Occipital lobe (tissue), 2 donors: Measurements from ENCODE around the gene KIAA1191. TPM values are rescaled to one million over a fixed set of nuclear protein-coding genes. Genes with fewer than 3 reads are reported as not detected.
A peak's percentile ranks its signal among the peaks of the same experiment; 100 is the strongest.

Experiments
- DNase-seq: peaks from one replicate; lab custom pipeline; 2025; lab: John Stamatoyannopoulos, UW
- total RNA-seq: library from RNA; depleted of rRNA; stranded (reverse); fragments of >200 nt; gene quantifications from one replicate; pipeline ENCODE4 v1.2.3, GENCODE V29; 2014

Gene KIAA1191
- total RNA-seq, 1 donor from 2014 or later: 97.3 TPM

- DNase-seq: no peak
These were observed 27.9 kb upstream of the KIAA1191 start for GRCh38 chr5:176389135-176390123.

DNA sequence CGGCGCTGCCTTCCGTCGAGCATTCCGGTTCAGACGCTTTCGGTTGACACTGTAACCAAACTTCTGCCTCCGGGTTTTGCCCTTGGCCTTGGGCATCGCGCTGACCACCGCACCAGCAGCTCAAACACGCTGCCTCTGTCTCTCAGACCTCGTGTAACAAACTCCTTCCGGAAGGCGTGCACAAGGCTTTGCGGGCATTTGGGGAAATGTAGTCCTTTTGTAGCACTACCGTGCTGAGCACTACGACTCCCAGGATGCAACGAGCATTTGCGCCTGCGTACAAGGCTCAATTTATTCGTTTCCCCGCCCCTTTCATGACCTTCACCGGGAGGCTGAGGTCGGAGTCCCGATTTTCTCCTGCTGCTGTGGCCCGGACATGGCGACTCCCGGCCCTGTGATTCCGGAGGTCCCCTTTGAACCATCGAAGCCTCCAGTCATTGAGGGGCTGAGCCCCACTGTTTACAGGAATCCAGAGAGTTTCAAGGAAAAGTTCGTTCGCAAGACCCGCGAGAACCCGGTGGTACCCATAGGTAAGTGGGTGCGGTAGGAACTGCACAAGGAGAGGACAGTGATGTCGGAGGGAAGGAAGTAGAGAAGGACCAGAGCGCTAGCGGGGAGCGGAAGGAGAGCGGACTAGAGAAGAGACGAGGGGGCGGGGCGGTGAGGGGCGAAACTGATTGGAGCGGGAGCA lies 27.0 kb upstream of the KIAA1191 start, which contains the start of the genes HIGD2A and NOP16:
Gene HIGD2A, plus strand, starts transcription at position 308 of the 691 bp plus-strand sequence. Its CDS starts 69 bp downstream, at position 377.
Gene NOP16, minus strand, starts transcription at position 155 of the 691 bp plus-strand sequence. Its CDS starts 59 bp downstream, at position 96.
- DNase-seq: peak; percentile 97

DNA sequence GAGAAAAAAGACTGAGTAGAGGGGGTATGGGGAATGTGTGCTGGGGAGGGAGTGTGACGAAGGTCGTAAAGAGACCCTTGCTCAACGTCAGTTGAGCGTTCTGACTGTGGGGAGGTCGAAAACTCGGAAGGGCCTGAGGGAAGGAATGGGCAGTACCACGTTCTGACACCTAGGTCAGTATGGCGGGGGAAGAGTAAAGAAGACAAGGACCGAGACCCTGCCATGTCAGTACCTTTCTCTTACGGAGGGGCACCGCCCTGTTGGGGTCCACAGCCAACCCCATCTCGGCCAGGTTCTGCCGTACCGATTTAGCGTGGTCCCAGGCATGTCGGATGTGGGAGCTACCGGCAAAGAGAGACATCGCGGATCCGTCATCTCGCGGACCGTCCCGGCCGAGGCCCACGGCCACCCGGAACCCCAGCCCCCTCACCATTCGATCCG lies 26.5 kb upstream of the KIAA1191 start:
- DNase-seq: no peak

GRCh38 chr5:176387384-176387925 lies 25.9 kb upstream of the KIAA1191 start:
- no peak for DNase-seq

DNA sequence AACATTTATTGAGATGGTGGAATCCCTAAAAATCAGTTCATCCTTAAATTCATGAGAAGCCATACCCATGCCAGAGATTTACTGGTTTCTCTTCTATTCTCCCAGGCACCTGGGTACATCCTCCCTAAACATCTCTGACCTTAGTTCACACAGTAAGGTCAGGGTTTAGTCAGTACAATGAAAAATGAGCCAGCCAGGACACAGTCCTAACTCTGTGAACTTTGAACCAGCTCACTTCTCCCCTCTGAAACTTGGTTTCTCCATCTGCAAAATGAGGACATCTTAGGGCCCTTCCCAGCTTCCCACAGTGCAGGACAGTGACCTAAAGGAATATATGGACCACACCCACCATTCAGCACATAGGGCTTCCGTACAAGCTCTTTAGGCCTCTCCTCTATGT lies 24.9 kb upstream of the KIAA1191 start:
- DNase-seq: no peak

GRCh38 chr5:176384991-176385390 lies 23.4 kb upstream of the KIAA1191 start:
- no peak for DNase-seq

GRCh38 chr5:176384366-176384930 lies 22.9 kb upstream of the KIAA1191 start:
- DNase-seq: no peak

DNA sequence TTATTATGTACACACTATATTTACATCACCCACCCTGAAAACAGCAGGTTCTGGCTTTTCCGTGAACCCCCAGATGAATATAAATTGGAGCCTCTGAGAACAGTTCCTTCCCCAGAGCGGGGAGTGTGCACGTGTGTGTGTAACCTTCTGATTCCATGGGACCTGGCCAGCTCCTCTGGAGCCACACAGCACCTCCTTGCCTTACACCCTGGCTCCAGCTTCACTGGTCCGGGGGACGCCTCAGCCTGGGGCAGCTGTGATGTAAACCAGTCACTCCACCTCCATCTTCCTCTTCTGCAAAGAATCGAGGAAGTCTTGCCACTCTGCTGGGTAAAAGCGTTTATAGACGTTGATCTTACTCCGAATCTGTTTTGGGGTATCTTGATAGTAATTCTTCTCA lies 22.4 kb upstream of the KIAA1191 start:
- no peak for DNase-seq

- DNase-seq: no peak
These were observed 21.8 kb upstream of the KIAA1191 start for GRCh38 chr5:176383248-176383905.

GRCh38 chr5:176382721-176383120 lies 21.2 kb upstream of the KIAA1191 start:
- no peak for DNase-seq

DNA sequence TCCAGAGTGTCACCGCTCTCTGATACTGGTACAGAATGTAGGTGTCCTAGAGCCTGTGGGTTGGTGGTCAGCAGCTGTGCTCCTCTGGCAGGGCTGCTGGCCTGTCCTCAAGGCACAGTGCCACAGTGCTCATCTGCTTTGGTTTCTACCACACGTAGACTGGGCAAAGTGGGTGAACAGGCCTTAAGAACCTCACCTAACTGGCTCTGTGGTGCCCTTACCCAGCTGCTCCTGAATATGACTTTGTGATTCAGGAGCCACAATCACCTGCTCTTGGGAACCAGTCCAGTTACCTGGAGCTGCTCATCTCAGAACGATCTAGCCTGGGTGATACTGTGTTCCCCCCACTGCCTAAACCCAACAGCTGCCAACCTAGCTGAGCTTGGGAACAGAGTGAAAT lies 20.4 kb upstream of the KIAA1191 start:
- DNase-seq: no peak

- no peak for DNase-seq
These were observed 19.9 kb upstream of the KIAA1191 start for GRCh38 chr5:176381423-176381822.

DNA sequence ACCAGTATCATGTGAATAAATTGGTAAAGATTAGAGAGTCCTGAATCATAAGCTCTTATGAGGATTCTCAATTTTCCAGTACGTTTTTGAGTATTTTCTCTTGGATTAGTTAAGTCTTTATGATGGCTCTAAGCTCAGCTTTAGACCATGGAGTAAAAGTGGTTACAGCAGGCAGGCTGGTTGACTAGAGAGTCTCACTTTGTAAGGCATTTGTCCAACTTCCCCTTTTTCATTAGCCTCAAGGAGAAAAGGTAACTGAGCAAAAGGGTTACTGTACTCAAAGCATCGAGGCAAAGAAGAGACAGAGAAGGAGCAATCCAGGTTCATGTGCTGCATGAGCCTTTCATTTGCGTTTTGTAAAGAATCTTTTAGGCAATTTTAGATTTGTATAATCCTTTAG lies 18.3 kb upstream of the KIAA1191 start:
- DNase-seq: no peak

DNA sequence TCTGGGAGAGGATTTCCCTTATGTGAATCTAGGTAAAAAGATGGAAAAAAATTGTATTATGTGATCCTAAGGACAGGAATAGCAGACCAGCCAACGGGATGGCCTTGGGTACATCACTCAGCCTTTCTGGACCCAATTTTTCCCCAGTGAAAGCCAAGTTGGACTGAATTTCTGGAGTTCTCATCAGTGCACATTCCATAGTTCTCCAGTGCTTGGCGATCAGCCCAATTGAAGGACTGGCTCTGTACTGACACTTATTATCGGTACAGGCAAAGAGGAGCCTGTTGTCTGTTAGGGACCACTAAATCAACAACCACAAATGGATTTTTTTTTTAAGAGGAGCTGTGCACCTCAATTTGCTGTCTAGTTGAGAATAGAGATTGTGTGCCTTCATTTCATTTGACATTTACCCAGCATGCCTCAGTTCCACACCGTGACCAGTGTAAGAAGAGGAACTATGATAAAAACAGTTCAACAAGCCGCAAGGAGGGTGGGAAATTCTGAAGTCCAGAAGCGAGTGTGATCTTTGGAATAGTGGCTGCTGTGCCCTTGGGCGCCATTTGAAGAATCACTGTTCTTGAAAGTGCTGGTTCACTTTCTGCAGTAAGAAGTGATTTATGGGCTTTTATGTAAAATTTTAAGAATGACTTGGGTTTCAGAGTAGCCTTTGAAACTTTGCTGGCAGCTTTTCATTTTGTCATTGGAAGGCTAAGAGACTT lies 11.7 kb upstream of the KIAA1191 start:
- no peak for DNase-seq

DNA sequence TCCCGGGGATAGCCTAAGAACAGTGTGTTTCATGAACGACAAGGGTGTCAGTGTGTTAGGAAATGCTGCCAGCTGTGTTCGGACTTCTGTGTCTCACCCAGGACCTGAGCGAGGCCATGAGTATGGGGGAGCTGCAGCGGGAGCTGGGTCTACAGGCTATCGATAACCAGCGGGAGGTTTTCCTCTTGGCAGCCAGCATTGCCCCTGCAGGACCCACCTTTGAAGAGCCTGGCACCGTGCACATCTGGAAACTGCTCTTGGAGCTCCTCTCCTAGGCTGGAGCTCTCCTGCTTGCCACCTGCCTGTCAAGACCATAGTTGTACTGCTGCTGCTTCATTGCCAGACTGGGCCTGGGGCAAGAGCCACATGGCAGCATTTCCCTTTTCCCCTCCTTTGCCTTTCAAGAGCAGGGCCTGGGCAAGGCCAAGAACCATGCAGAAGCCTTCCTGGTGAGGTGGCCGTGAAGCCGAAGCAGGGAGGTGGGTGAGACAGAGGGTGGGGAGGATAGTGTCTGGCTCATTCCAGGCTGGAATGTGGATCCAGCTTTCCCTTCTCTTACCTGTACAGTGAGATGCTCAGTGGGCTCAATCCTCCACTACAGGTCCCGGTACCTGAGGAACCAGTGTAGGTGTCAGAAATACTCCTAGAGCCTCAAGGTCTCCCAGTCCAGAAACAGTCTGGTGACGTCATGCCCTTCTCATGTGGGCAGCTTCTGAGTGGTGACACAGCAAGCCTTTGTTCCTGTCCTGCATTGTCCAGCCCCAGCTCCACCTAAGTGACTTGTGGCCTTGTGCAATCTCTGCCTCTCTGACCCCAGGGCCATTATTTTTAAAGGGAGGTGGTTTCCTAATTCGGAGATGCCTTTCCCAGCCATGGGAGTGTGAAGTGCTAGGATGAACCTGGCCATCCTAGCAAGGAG lies 10.3 kb upstream of the KIAA1191 start:
- DNase-seq: no peak

- no peak for DNase-seq
These were observed 8.6 kb upstream of the KIAA1191 start for GRCh38 chr5:176369934-176370711.

GRCh38 chr5:176368726-176369125 lies 7.2 kb upstream of the KIAA1191 start:
- no peak for DNase-seq

GRCh38 chr5:176366232-176366894 lies 4.8 kb upstream of the KIAA1191 start:
- DNase-seq: no peak
